K562 (cell line): Measurements from ENCODE around the gene TNIK. TPM values are rescaled to one million over a fixed set of nuclear protein-coding genes. Genes with fewer than 3 reads are reported as not detected.

Experiments
- ATAC-seq: fragments of 200-7000 bp; cut with Tn5 transposase; 3 replicates; pipeline ENCODE4 v1.9.1; 2020; ENCODE audit warnings: moderate library complexity
- BruUV-seq: library from RNA; stranded (reverse); fragments of 400-500 nt; replicated peaks from 2 replicates; lab custom pipeline; 2021; lab: Mats Ljungman, UMichigan
- CTCF ChIA-PET: fragments of 300-600 bp; formaldehyde crosslinking; extraction: SDS; loops from one replicate; lab custom pipeline; 2021; ENCODE audit warnings: low intra/inter-chr PET ratio; lab: Yijun Ruan, JAX
- POLR2A ChIA-PET: fragments of 300-600, 350-650 bp; sonication (Branson Sonifier 250); formaldehyde crosslinking; extraction: SDS; loops from one replicate; lab custom pipeline; 2021; ENCODE audit warnings: antibody characterized with exemption, inconsistent platforms; lab: Yijun Ruan, JAX
- DNase-seq, 4 experiments: peaks; one replicate each; pipeline versions ENCODE4 v3.0.0 to v3.0.0-alpha.2; 2011 to 2018; ENCODE audit warnings: low spot score in 3 of 4, mixed read lengths in 3 of 4; ENCODE audit errors: extremely low read depth in 1 of 4
- FAIRE-seq: peaks from 2 replicates; lab custom pipeline; 2011; peaks lifted over from hg19 to GRCh38; lab: Jason Lieb, UNC
- H2AFZ ChIP-seq: 2 replicates; pipeline ENCODE4 v1.6.0; 2011; ENCODE audit warnings: low read depth, low read length, control low read depth, inconsistent platforms
- H3K27ac ChIP-seq: fragments of 200-600 bp; 3 replicates; pipeline ENCODE4 v1.8.0; 2011; ENCODE audit warnings: low read depth, mild to moderate bottlenecking, control low read depth, inconsistent platforms, low read length, moderate library complexity, mixed read lengths; ENCODE audit errors: extremely low read depth
- H3K27me3 ChIP-seq, 2 experiments: fragments of 300-600 bp in 1 of 2; 2 replicates in 1 of 2; 3 replicates in 1 of 2; pipeline versions ENCODE4 v1.6.0 to v1.8.0; 2011; ENCODE audit warnings: inconsistent platforms in 2 of 2, low read length in 2 of 2, mild to moderate bottlenecking in 1 of 2, mixed read lengths in 1 of 2, moderate library complexity in 1 of 2; ENCODE audit not compliant: control insufficient read depth in 2 of 2, insufficient read depth in 2 of 2
- H3K36me3 ChIP-seq: fragments of 300-600 bp; 3 replicates; pipeline ENCODE4 v1.8.0; 2011; ENCODE audit warnings: mild to moderate bottlenecking, low read length, inconsistent platforms; ENCODE audit not compliant: control insufficient read depth, insufficient read depth
- H3K4me1 ChIP-seq, 2 experiments: fragments of 200-600 bp in 1 of 2; replicated peaks in 1 of 2; 2 replicates in 1 of 2; 3 replicates in 1 of 2; pipeline versions ENCODE4 v1.5.1 to v1.8.0; 2011; ENCODE audit warnings: inconsistent platforms in 2 of 2, low read length in 2 of 2, mild to moderate bottlenecking in 1 of 2, mixed read lengths in 1 of 2, moderate library complexity in 1 of 2; ENCODE audit not compliant: control insufficient read depth in 2 of 2, insufficient read depth in 2 of 2
- H3K4me2 ChIP-seq: 2 replicates; pipeline ENCODE4 v1.6.1; 2011; ENCODE audit warnings: low read length, control low read depth, inconsistent platforms, mixed read lengths; ENCODE audit not compliant: insufficient read depth
- H3K4me3 ChIP-seq: fragments of 200-600 bp; sonication (generic), shearing (Covaris generic); 2 replicates; pipeline ENCODE4 v1.5.1; 2016; ENCODE audit warnings: control low read depth, inconsistent platforms
- H3K79me2 ChIP-seq: fragments of 200-600 bp; 3 replicates; pipeline ENCODE4 v1.8.0; 2011; ENCODE audit warnings: low read length, inconsistent platforms; ENCODE audit not compliant: control insufficient read depth, insufficient read depth
- H3K9ac ChIP-seq, 2 experiments: 2 replicates each; pipeline versions ENCODE4 v1.6.0 to v1.6.1; 2011; ENCODE audit warnings: low read depth in 2 of 2, low read length in 2 of 2, control low read depth in 1 of 2, inconsistent platforms in 1 of 2, mild to moderate bottlenecking in 1 of 2, mixed read lengths in 1 of 2; ENCODE audit not compliant: insufficient read depth in 1 of 2
- H3K9me1 ChIP-seq: one replicate; pipeline ENCODE4 v1.6.0; 2011; ENCODE audit warnings: inconsistent platforms, mild to moderate bottlenecking, low read length, moderate library complexity; ENCODE audit not compliant: control insufficient read depth, insufficient read depth
- H3K9me3 ChIP-seq: replicated peaks from 2 replicates; pipeline ENCODE4 v1.5.1; 2011; ENCODE audit warnings: low read depth, low read length, inconsistent platforms; ENCODE audit not compliant: control insufficient read depth, insufficient read depth
- H4K20me1 ChIP-seq: replicated peaks from 2 replicates; pipeline ENCODE4 v1.6.1; 2011; ENCODE audit warnings: low read length, inconsistent platforms, mixed read lengths; ENCODE audit not compliant: control insufficient read depth, insufficient read depth
- MEIS2 ChIP-seq: fragments of 450-650 bp; IDR thresholded peaks from 2 replicates; pipeline ENCODE4 v1.6.1; 2014; ENCODE audit warnings: mild to moderate bottlenecking; ENCODE audit not compliant: partially characterized antibody
- ZNF778 ChIP-seq: fragments of 450-650 bp; formaldehyde crosslinking; IDR thresholded peaks from 2 replicates; pipeline ENCODE4 v1.4.0; 2020; ENCODE audit warnings: mild to moderate bottlenecking, moderate library complexity
- WGBS: fragments of 100-300 bp; shearing (Covaris generic); methylation state at CpG from one replicate; pipeline ENCODE4 v1.1.6; 2016; ENCODE audit warnings: low coverage, mixed read lengths; ENCODE audit not compliant: insufficient coverage; ENCODE audit errors: missing lambda C conversion rate; 5-methylcytosine and 5-hydroxymethylcytosine counted together
- in situ Hi-C: fragments of 300-500 bp; cut with MboI; formaldehyde crosslinking; loops from 4 replicates; pipeline ENCODE4 v1.15.0; 2018; ENCODE audit warnings: inconsistent platforms, mixed read lengths
- intact Hi-C: fragments of 100-400 bp; cut with micrococcal nuclease; formaldehyde crosslinking; loops from 2 replicates; pipeline ENCODE4 v1.14.2; 2022
- polyA plus RNA-seq, 8 experiments: library from polyadenylated mRNA; depleted of rRNA in 4 of 8; stranded (reverse) in 5 of 8; unstranded in 3 of 8; fragments of >200 nt; fragmentation: Nextera tagmentation in 2 of 8; fragmentation: Illumina TruSeq in 1 of 8; extraction: Ambion mirVana in 2 of 8; extraction: Trizol in 1 of 8; gene quantifications; 2 replicates each; pipeline versions ENCODE4 v1.2.1 to v1.2.3, GENCODE V29; 2011 to 2014; ENCODE audit warnings: inconsistent platforms in 1 of 8, missing spikeins in 1 of 8
- total RNA-seq, 7 experiments: library from RNA; depleted of rRNA in 6 of 7; stranded (reverse); fragments of >200 nt in 6 of 7; fragmentation: Illumina TruSeq in 2 of 7; extraction: Trizol in 2 of 7; gene quantifications; 2 replicates each; pipeline versions ENCODE4 v1.2.1 to v1.2.3, GENCODE V29; 2011 to 2021; ENCODE audit warnings: low replicate concordance in 1 of 7
- TF ChIP-seq, protein P1 (sequence below), 2 experiments: IDR thresholded peaks in 1 of 2; conservative IDR thresholded peaks in 1 of 2; 2 replicates each; pipeline ENCODE4 v1.6.1; 2016; ENCODE audit warnings: low read depth in 2 of 2, mild to moderate bottlenecking in 1 of 2, missing compliant biosample characterization in 1 of 2, missing genetic modification characterization in 1 of 2, moderate library complexity in 1 of 2

Gene TNIK
- total and polyA plus RNA-seq, 9 of the 15 experiments (the other 6 are each of a cell fraction or from before 2014, with no cell fraction given): 6.6 to 39.0 (median 24.7) TPM

DNA sequence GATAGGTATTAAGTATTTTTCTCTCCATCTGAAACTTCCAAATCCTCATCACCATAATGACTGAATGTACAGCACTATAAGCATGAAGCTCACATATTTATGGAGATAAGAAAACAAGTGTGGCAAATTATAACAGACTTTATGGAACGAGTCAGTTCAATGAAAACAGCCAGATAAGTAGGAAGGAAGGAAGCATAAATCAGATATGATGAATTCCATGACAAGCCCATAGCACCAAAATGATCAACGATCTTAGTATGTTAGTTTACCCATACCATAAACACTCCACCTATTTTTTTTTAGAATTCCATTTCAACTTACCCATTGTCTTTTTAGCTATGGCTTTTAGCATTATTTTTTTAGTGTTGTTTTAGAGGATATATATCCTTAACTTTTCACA lies 169.5 kb downstream of the TNIK start:
- Histone ChIP-seq H3K27me3 (no peaks in the 10 kb centered on the region), H3K4me2 (no peak overlapping the region), H3K9me1 (no peaks in the 10 kb centered on the region), H3K36me3 (no peaks in the 10 kb centered on the region), H3K79me2 (no peaks in the 10 kb centered on the region), H3K9me3 (no peaks in the 10 kb centered on the region), H4K20me1 (no peaks in the 10 kb centered on the region), H3K27ac (no peak overlapping the region), H3K9ac (no peak overlapping the region), H3K4me1 (peaks cover 0 to 2% of the 10 kb centered on the region in 2 experiments; a peak in 1 of 5 replicates), H2AFZ (no peak overlapping the region), H3K4me3 (no peak overlapping the region)
- ATAC-seq (no peak), DNase-seq (no peak), FAIRE-seq (no peak)
- CTCF ChIA-PET: no interaction called here
- intact Hi-C loops (no loop called here), in situ Hi-C loops (no loop called here)
- 0% methylated on average over 2 of the region's 2 CpGs for WGBS
- POLR2A ChIA-PET: interaction anchor here (0.6 kb wide), 1 partner anchor 1105 kb away, joined by 3 read pairs; no protein-coding TSS in a partner anchor
- BruUV-seq: no TSS peak
- TF ChIP-seq MEIS2 (peak; percentile 80), ZNF778 (CRISPR knock-in tag) (no peak)
- TF ChIP-seq, protein P1, sequence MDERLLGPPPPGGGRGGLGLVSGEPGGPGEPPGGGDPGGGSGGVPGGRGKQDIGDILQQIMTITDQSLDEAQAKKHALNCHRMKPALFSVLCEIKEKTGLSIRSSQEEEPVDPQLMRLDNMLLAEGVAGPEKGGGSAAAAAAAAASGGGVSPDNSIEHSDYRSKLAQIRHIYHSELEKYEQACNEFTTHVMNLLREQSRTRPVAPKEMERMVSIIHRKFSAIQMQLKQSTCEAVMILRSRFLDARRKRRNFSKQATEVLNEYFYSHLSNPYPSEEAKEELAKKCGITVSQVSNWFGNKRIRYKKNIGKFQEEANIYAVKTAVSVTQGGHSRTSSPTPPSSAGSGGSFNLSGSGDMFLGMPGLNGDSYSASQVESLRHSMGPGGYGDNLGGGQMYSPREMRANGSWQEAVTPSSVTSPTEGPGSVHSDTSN (CRISPR knock-in tag; IDR thresholded peaks at IDR 0.05; ENCODE audit: low read depth): no peak
- TF ChIP-seq, protein P1 (tag; conservative IDR thresholded peaks at IDR 0.05; ENCODE audit: low read depth): peak; percentile 73
